MM.1S (cell line): ENCODE data around the gene PLCB1.

Source experiments
- DNase-seq: peaks from one replicate; pipeline ENCODE4 v3.0.0-alpha.2; 2015
- H2AFZ ChIP-seq: fragments of 300-600 bp; sonication (generic); 2 replicates; pipeline ENCODE4 v1.6.0; 2016; ENCODE audit warnings: antibody characterized with exemption, low read length
- H3F3A ChIP-seq: fragments of 300-600 bp; sonication (generic); 2 replicates; pipeline ENCODE4 v1.6.1; 2016; ENCODE audit warnings: mild to moderate bottlenecking, antibody characterized with exemption, low read length, moderate library complexity, mixed read lengths; ENCODE audit not compliant: insufficient read depth
- H3K27ac ChIP-seq: fragments of 300-600 bp; sonication (generic); 2 replicates; pipeline ENCODE4 v1.5.1; 2016; ENCODE audit warnings: mild to moderate bottlenecking, low read length
- H3K27me3 ChIP-seq: fragments of 300-600 bp; sonication (generic); replicated peaks from 2 replicates; pipeline ENCODE4 v1.6.0; 2016; ENCODE audit warnings: low read length; ENCODE audit not compliant: insufficient read depth
- H3K36me3 ChIP-seq: fragments of 300-600 bp; sonication (generic); replicated peaks from 2 replicates; pipeline ENCODE4 v1.6.1; 2016; ENCODE audit warnings: mild to moderate bottlenecking, low read length, mixed read lengths; ENCODE audit not compliant: insufficient read depth
- H3K4me1 ChIP-seq: fragments of 300-600 bp; sonication (generic); 2 replicates; pipeline ENCODE4 v1.6.1; 2016; ENCODE audit warnings: low read length, mixed read lengths
- H3K4me2 ChIP-seq: fragments of 300-600 bp; sonication (generic); 2 replicates; pipeline ENCODE4 v1.6.0; 2016; ENCODE audit warnings: low read depth, low read length
- H3K4me3 ChIP-seq: fragments of 300-600 bp; sonication (generic); 2 replicates; pipeline ENCODE4 v1.5.1; 2016; ENCODE audit warnings: low read length, mixed read lengths
- H3K79me2 ChIP-seq: fragments of 300-600 bp; sonication (generic); 2 replicates; pipeline ENCODE4 v1.6.1; 2016; ENCODE audit warnings: mixed run types, low read length, mixed read lengths
- H3K9ac ChIP-seq: fragments of 300-600 bp; sonication (generic); 2 replicates; pipeline ENCODE4 v1.6.1; 2016; ENCODE audit warnings: low read length, mixed read lengths
- H3K9me2 ChIP-seq: fragments of 300-600 bp; sonication (generic); replicated peaks from 2 replicates; pipeline ENCODE4 v1.6.1; 2016; ENCODE audit warnings: mild to moderate bottlenecking, low read length, mixed read lengths; ENCODE audit not compliant: insufficient read depth
- H3K9me3 ChIP-seq: fragments of 300-600 bp; sonication (generic); replicated peaks from 2 replicates; pipeline ENCODE4 v1.6.1; 2016; ENCODE audit warnings: mild to moderate bottlenecking, low read length, mixed read lengths; ENCODE audit not compliant: insufficient read depth
- H4K20me1 ChIP-seq: fragments of 300-600 bp; sonication (generic); 2 replicates; pipeline ENCODE4 v1.6.1; 2016; ENCODE audit warnings: mild to moderate bottlenecking, low read length, moderate library complexity, mixed read lengths; ENCODE audit not compliant: insufficient read depth
- EZH2 ChIP-seq: fragments of 300-600 bp; sonication (generic); optimal IDR thresholded peaks from 2 replicates; pipeline ENCODE3; 2017; ENCODE audit warnings: low read depth, mild to moderate bottlenecking, antibody characterized with exemption, low read length, mixed read lengths
- EZH2phosphoT487 ChIP-seq: fragments of 300-600 bp; sonication (generic); IDR thresholded peaks from 2 replicates; pipeline ENCODE4 v1.6.1; 2018; ENCODE audit warnings: antibody characterized with exemption, low read length
- TF ChIP-seq, protein P1 (sequence below): fragments of 300-600 bp; sonication (generic); IDR thresholded peaks from 2 replicates; pipeline ENCODE4 v1.5.1; 2016; ENCODE audit warnings: antibody characterized with exemption, low read length, mixed read lengths

Gene PLCB1

DNA sequence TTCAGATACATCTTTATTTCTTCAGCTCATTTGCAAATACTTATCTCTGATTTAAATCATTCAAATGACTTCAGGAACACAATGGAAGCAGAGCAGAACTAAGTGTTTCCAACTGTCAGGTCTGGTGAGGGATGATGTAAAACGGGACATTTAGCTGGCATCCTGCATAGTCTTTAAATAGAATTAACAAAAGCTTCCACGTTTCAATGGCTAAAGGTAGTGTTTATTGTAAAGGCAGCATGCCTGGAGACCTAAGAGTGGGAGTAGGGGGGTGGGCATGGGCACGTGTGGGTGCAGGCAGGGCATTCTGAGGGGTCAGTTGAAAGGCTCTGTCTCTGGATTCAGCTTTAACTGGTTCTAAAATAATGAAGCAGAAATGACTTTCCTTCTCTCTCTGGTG lies 174.9 kb downstream of the PLCB1 start:
- TF ChIP-seq EZH2 (no peak), EZH2phosphoT487 (no peak)
- TF ChIP-seq, protein P1, sequence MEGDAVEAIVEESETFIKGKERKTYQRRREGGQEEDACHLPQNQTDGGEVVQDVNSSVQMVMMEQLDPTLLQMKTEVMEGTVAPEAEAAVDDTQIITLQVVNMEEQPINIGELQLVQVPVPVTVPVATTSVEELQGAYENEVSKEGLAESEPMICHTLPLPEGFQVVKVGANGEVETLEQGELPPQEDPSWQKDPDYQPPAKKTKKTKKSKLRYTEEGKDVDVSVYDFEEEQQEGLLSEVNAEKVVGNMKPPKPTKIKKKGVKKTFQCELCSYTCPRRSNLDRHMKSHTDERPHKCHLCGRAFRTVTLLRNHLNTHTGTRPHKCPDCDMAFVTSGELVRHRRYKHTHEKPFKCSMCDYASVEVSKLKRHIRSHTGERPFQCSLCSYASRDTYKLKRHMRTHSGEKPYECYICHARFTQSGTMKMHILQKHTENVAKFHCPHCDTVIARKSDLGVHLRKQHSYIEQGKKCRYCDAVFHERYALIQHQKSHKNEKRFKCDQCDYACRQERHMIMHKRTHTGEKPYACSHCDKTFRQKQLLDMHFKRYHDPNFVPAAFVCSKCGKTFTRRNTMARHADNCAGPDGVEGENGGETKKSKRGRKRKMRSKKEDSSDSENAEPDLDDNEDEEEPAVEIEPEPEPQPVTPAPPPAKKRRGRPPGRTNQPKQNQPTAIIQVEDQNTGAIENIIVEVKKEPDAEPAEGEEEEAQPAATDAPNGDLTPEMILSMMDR, result no peak
- no peak overlapping the region for H3K27ac ChIP-seq
- no peaks in the 10 kb centered on the region for H3K79me2 ChIP-seq

DNA sequence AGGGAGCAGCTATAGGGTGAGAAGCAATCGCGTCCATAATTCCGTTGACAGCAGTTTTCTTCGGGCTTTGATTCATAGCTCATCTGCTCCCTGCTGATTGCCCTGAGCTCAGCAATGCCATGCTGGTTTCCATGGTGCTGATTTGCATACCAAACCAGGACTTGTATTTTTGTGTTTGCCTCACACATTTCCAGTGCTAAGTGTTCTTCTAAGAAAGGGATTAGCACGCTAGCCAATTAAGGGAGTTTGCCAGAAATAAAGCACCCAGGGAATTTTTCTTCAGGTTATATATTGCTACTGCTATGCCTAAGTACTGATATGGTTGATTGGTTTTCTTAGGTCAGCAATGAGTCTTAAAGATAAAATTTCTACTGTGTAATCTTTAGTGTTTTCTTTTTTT lies 177.6 kb downstream of the PLCB1 start:
- Histone ChIP-seq H3K9me2 (no peaks in the 10 kb centered on the region), H3K9me3 (no peaks in the 10 kb centered on the region), H3K4me3 (no peak overlapping the region), H3F3A (no peaks in the 10 kb centered on the region), H3K27ac (no peak overlapping the region), H3K79me2 (no peaks in the 10 kb centered on the region), H3K4me1 (peaks cover 11% of the 10 kb centered on the region), H3K27me3 (no peaks in the 10 kb centered on the region), H3K36me3 (no peaks in the 10 kb centered on the region), H3K9ac (no peak overlapping the region), H4K20me1 (no peaks in the 10 kb centered on the region), H2AFZ (no peak overlapping the region), H3K4me2 (no peak overlapping the region)
- no peak for TF ChIP-seq EZH2
- no peak for TF ChIP-seq EZH2phosphoT487
- TF ChIP-seq, protein P1, result no peak
- DNase-seq, result peak; percentile 18

More for the DNA sequence above, 174.9 kb downstream of the PLCB1 start:
- H3K9me2 ChIP-seq, result no peaks in the 10 kb centered on the region
- H2AFZ ChIP-seq, result no peak overlapping the region
- H3K27me3 ChIP-seq, result no peaks in the 10 kb centered on the region
- H3K4me1 ChIP-seq, result peaks cover 11% of the 10 kb centered on the region
- no peak overlapping the region for H3K4me3 ChIP-seq
- no peak overlapping the region for H3K4me2 ChIP-seq
- no peak for DNase-seq
- no peaks in the 10 kb centered on the region for H3K36me3 ChIP-seq
- no peaks in the 10 kb centered on the region for H4K20me1 ChIP-seq
- no peaks in the 10 kb centered on the region for H3K9me3 ChIP-seq
- H3K9ac ChIP-seq, result no peak overlapping the region
- H3F3A ChIP-seq, result no peaks in the 10 kb centered on the region

DNA sequence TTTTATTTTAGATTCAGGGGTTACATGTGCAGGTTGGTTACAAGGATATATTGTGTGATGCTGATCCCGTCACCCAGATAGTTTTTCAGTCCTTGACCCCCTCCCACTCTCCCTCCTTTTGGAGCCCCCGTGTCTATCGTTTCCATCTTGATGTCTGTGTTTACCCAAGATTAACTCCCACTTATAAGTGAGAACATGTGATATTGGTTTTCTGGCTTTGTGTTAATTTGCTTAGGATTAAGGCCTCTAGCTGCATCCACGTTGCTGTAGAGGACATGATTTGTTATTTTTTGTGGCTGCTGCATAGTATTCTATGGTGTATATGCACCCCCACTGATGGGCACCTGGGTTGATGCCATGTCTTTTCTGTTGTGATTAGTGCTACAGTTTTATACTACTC lies 178.6 kb downstream of the PLCB1 start:
- H3K36me3 ChIP-seq, result no peaks in the 10 kb centered on the region
- H2AFZ ChIP-seq, result no peak overlapping the region
- no peaks in the 10 kb centered on the region for H3K79me2 ChIP-seq
- no peaks in the 10 kb centered on the region for H3F3A ChIP-seq
- H3K27ac ChIP-seq, result no peak overlapping the region
- H3K4me2 ChIP-seq, result no peak overlapping the region
- DNase-seq, result no peak
- TF ChIP-seq EZH2phosphoT487 (no peak), EZH2 (no peak)
- TF ChIP-seq, protein P1, result no peak
- H3K9me2 ChIP-seq, result no peaks in the 10 kb centered on the region
- H4K20me1 ChIP-seq, result no peaks in the 10 kb centered on the region
- peaks cover 5% of the 10 kb centered on the region for H3K4me1 ChIP-seq
- H3K4me3 ChIP-seq, result no peak overlapping the region
- H3K9me3 ChIP-seq, result no peaks in the 10 kb centered on the region
- no peaks in the 10 kb centered on the region for H3K27me3 ChIP-seq
- no peak overlapping the region for H3K9ac ChIP-seq
